ENCODE data around the gene SOX5.

- TF ChIP-seq CTCF (IDR thresholded peaks at IDR 0.05; ENCODE audit: low read length) (no peak), EZH2phosphoT487 (IDR thresholded peaks at IDR 0.05; ENCODE audit: low read length) (no peak), EZH2 (optimal IDR thresholded peaks at IDR 0.05; ENCODE audit: low read depth, low read length) (no peak)
Observed at GRCh38 chr12:23687947-23688346, 261.5 kb downstream of the SOX5 start.

All from MM.1S (cell line).